Head of caudate nucleus (tissue), 42 donors: ENCODE data around the gene MTHFD1.
"Not testable (repeated sequence)": the region's sequence is repeated elsewhere in the genome, so short reads cannot be mapped to it uniquely, and the experiment has no call there.

Source experiments
- DNase-seq, 42 donors: peaks; one replicate each; pipeline versions ENCODE4 v3.0.0 to v3.0.0-alpha.2; 2020 to 2021; ENCODE audit warnings: mixed read lengths in 7 of 42
- intact Hi-C: fragments of 100-400 bp; cut with DNase I; formaldehyde crosslinking; loops from one replicate; pipeline ENCODE4 v1.15.0; 2022

The MTHFD1 gene

DNA sequence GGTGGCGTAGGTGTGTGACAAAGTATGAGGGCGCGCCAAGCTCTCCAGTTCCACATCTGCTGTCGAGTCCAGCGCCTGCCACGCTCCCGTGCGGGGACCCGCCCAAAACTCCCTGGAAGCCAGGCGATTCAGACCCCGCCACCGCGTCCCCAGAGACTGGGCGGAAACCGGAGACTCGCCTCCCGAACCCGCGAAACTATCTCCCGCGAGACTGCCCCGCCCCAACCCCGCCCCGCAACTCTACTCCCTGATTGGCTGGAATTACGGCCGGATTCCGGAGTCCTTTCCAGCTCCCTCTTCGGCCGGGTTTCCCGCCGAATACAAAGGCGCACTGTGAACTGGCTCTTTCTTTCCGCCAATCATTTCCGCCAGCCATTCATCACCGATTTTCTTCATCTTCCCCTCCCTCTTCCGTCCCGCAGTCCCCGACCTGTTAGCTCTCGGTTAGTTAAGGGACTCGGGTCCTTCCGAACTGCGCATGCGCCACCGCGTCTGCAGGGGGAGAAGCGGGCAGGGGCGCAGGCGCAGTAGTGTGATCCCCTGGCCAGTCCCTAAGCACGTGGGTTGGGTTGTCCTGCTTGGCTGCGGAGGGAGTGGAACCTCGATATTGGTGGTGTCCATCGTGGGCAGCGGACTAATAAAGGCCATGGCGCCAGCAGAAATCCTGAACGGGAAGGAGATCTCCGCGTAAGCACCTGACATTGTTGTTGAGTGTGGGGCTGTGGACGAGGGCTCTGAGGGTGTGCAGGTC lies at the start of gene MTHFD1:
Gene MTHFD1 (plus strand): TSS at position 572 of the 751 bp plus-strand sequence. CDS start 75 bp downstream, at position 647.
- intact Hi-C loops = loop anchor here (2.0 kb wide), 1 partner anchor 49 kb away; no protein-coding TSS in a partner anchor
- DNase-seq = peak; percentile 94 to 99 (median 97)

DNA sequence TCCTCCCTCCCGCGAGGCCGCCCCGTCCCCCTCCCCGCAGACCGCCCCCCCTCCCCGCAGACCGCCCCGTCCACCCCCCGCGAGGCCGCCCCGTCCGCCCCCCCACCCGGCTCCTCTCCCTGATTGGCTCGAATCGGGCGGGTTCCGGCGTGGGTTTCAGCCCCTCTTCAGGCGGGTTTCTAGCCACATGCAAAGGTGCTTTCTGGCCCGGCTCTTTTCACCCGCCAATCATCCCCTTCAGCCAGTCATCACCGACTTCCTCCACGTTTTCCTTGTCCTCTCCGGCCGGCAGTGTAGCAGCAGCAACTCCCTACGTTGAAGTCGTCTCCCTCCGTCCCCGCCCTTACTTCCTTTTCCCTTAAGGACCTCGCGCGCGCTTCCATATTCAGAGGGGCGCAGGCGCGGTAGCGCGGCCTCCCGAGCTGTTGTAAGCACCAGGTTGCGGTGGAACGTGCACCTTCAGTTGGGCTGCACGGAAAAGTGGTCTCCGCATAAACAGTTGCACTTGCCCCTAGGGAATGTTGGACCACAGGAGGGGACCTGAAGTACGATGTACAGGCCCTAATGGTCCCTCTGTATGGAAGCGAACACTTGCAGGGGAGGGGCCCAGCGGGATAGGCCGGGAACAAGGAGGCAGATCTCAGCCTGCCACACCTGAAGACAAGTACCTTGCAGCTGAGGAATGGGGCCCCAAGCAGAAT lies 49.4 kb upstream of the MTHFD1 start:
- intact Hi-C loops = loop anchor here (2.0 kb wide), 1 partner anchor 50 kb away; the partner anchor contains the start of gene MTHFD1
- peak; percentile 82 to 99 (median 95) for DNase-seq

DNA sequence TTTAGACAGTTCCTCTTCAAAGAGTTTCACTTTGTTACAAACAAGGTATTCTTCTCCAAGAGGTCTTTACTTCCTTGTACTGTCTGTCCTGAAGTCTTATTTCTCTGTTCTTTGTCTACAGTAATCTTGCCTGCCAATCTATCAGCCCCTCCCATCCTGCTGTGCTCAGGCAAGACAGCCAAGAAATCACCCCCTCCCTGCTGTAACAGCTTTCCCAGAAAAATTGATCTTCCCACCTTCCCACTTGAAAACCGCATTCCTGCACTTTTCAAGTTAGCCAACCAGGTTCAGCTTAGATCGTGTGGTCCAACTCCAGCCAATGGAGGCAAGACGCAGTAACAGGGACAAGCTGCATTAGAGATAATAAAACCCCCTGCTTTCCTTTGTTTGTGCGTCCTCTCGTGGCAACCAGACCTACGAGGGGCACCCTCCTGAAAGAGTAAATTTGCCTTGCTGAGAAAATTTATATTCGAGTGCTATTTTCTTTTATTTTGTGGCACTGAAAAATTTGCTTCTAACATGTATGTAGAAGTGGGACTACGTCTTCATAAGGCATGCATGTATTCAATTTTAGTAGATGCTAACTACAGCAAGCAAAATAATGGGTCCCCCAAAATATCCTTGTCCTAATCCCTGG lies 47.5 kb upstream of the MTHFD1 start:
- intact Hi-C loops = loop anchor here (10.0 kb wide), 2 partner anchors 134 to 164 kb away; partner anchors contain the start of genes ZBTB1 and ZBTB25
- DNase-seq = no peak

DNA sequence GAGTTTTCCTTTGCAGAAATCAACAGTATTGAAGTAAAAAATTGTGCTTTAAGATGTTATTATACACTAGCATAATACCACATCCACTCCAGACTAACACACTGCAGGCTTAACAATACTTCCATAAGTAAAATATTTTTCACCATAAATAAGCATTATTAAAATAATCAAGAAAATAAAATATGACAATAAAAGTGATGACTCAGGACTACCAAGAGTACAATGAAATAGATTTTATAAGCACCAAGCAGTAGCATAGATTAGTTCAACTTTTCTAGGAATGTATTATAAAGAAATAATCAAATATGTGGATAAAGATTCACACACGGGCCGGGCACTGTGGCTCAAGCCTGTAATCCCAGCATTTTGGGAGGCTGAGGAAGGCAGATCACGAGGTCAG lies 40.4 kb upstream of the MTHFD1 start:
- no peak for DNase-seq
- intact Hi-C loops = loop anchor here (10.0 kb wide), 2 partner anchors 127 to 157 kb away; partner anchors contain the start of genes ZBTB1 and ZBTB25

DNA sequence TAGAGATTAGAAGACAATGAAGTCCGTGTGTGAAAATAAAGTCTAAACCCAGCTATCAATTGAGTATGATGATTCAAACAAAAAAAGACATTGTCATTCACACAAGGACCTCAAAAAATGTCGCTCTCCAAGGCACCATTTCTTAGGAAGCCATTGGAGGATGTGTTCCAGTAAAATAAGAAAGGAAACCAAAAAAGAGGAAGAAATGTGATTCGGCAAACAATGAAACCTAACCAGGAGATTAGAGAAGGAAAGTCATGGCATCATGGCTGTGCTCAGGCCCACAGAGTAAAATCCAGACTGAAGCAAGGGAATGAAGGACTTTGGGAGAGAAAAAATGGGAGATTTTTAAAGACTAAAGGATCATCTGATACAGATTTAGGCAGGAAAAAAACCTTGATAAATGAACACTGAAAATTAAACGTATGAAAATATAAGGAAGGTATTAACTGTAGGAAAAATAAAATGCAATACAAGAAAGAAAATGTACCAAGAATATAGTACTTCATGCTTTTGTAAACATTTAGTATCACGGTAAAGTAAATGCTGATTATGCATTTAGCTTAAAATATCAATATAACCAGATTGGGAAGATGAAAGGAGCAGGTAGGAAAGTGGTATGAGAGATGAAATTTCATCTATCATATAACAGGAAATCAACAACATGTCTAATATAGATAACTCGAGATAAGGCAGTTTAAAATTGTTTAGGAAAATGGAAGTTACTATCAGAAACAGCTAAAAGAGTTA lies 38.2 kb upstream of the MTHFD1 start:
- DNase-seq = no peak
- intact Hi-C loops = loop anchor here (10.0 kb wide), 2 partner anchors 125 to 155 kb away; partner anchors contain the start of genes ZBTB1 and ZBTB25

DNA sequence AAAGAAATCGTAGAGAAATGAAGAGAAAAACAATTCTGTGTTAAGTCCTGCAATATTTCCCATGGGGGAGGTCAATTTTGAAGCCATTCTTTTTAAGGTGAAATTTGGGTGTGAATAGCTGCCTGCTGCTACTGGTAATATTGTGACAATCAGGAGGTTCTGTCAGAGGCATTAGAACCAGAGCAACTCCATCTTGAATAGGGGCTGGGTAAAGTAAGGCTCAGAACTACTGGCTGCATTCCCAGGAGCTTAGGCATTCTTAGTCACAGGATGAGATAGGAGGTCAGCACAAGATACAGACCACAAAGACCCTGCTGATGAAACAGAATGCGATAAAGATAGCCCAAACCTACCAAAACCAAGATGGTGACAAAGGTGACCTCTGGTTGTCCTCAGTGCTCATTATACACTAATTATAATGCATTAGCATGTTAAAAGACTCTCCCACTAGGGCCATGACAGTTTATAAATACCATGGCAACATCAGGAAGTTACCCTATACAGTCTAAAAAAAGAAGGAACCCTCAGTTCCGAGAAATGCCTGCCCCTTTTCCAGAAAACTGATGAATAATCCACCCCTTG lies 24.8 kb upstream of the MTHFD1 start:
- intact Hi-C loops = no loop called here
- DNase-seq = no peak

DNA sequence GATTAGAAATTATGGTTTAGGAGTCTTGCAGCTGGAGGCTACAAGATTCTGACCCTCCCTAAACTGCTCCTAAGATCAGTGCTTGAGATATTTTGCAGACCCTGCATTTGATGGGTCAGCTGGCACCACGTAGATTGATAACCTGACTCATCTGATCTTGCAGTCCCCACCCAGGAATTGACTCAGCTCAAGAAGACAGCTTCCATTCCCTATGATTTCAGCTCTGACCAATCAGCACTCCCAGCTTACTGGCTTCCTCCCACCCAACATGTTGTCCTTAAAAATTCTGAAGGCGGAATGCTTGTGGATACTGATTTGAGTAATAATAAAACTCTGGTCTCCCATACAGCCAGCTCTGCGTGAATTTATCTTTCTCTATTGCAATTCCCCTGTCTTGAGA lies 23.2 kb upstream of the MTHFD1 start:
- no peak for DNase-seq
- intact Hi-C loops = no loop called here

DNA sequence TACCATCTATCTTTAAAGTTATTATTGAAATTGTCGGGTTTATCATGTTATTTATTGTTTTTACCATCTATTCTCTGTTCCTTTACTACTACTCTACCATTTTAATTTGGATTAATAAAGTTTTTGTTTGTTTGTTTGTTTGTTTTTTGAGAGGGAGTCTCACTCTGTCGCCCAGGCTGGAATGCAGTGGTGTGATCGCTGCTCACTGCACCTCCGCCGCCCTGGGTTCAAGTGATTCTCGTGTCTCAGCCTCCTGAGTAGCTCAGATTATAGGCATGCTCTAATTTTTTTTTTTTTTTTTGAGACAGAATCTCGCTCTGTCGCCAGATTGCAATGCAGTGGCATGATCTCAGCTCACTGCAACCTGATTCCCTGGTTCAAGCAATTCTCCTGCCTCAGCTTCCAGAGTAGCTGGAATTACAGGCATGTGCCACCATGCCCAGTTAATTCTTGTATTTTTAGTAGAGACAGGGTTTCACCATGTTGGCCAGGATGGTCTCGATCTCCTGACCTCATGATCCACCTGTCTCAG lies 22.7 kb upstream of the MTHFD1 start:
- intact Hi-C loops, DNase-seq: not testable (repeated sequence)

DNA sequence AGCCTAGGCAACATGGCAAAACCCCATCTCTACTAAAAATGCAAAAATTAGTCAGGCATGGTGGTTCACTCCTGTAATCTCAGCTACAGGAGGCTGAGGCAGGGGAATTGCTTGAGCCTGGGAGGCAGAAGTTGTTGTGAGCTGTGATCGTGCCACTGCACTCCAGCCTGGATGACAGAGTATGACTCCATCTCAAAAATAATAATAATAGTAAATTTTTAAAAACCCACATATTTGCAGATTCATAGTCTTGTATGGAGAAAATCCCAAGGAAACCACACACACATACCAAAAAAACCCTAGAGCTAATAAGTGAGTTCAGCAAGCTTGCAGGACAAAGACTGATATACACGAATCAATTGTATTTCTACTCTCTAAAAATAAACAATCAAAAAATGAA lies 19.0 kb upstream of the MTHFD1 start:
- DNase-seq = no peak
- intact Hi-C loops = no loop called here

DNA sequence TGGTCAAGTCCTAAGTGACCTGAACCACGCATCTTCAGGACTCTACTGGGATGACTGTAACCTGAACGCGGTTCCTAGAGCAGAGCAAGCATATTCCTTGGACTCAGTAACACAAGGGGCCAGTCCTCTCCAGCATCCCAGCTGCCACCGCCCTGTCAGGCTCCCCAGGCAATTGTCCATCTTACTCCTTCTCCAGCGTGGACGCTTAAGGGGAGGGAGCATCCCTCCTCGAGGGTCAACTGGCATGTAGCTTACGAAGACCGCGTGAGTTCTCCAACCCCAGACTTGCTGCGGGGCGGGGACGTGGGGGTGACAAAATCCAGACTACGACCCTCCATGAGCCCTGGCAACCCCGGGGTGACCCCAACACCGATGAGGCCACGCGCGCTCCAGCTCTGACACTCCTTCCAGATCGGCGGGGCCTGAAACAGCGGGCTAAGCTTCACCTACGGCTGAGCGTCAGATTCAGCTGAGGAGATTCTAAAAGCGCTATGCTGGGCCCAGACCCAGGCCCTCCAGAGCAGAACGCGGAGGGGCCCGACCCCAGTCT lies 846 bp upstream of the MTHFD1 start:
- intact Hi-C loops = no loop called here
- DNase-seq = peak in 16 of 42 donors; percentile 4 to 56 (median 16)

DNA sequence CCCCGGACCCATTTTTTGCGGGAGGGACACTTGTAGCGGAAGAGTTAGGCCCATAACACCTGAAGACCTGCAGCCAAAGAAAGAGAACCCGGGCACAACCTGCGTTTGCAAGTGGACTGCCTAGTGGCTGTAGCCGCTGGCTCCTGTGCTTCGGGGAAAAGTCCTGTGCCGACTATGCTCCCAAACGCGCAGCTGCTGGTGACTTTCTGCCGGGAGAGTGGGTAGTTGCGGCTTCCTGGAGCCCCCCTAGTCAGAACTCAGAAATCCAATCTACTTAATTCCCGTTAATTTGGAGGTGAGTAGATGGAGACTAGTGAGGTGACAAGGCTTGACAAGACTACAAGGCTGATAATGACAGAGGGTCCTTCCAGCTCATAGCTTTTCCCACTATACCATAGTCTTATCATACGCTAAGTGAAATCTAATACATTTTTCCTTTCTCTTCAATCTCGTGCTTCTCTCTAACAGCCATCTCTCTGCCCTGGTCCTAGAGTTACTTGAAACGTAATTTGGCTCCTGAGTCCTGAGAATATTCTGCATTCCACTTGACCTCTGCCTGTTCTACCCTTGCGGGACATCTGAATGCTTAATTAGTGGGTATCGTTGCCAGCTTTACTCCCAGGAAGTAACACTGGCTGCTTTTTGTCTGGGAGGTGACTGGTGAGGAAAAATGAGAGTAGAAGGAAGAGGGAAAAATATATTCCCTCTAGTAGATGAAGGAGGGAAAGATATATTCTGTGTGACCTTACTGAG lies 556 bp downstream of the MTHFD1 start:
- intact Hi-C loops = loop anchor here (2.0 kb wide), 1 partner anchor 50 kb away; no protein-coding TSS in a partner anchor
- DNase-seq = peak in 28 of 42 donors; percentile 2 to 70 (median 40)

DNA sequence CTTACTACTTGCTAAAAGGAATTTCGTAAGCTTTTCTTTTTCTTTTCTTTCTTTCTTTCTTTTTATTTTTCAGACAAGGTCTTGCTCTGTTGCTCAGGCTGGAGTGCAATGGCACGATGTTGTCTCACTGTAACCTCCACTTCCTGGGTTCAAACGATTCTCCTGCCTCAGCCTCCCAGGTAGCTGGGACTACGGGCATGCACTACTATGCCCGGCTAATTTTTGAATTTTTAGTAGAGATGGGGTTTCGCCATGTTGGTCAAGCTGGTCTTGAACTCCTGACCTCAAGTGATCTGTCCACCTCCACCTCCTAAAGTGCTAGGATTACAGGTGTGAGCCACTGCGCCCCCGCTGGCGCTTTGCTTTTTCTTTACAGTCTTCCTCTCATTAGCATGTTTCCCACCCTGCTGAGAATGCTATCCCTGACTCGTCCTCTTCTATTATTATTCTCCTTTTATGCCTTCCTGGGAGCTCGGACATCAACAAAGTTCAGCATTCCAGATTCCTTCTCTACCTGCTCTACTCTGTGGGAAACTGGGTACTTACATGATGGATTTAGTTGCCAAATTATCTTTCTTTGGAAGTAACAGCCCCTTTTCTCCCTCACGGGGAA lies 3.1 kb downstream of the MTHFD1 start:
- intact Hi-C loops = loop anchor here (10.0 kb wide), 1 partner anchor 244 kb away; no protein-coding TSS in a partner anchor
- no peak for DNase-seq

DNA sequence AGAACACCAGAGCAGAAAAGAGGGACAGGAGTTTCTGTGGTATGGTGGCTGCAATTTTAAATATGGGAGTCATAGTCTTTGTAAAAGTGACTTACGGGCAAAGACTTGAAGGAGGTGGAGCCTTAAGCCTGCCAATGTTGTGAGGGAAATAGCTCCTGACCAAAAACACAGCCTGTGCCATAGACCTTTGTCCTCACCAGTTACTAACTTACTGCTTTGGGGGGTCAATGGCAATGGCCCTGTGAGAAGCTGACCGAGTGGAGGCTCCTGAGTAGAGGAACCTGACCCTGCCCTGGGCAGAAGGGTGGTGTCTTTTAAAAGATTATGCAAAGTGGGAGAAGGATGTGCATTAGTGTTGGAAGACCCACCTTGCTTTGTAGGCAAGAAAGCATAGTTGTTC lies 3.8 kb downstream of the MTHFD1 start:
- DNase-seq = no peak
- intact Hi-C loops = loop anchor here (10.0 kb wide), 1 partner anchor 243 kb away; no protein-coding TSS in a partner anchor

DNA sequence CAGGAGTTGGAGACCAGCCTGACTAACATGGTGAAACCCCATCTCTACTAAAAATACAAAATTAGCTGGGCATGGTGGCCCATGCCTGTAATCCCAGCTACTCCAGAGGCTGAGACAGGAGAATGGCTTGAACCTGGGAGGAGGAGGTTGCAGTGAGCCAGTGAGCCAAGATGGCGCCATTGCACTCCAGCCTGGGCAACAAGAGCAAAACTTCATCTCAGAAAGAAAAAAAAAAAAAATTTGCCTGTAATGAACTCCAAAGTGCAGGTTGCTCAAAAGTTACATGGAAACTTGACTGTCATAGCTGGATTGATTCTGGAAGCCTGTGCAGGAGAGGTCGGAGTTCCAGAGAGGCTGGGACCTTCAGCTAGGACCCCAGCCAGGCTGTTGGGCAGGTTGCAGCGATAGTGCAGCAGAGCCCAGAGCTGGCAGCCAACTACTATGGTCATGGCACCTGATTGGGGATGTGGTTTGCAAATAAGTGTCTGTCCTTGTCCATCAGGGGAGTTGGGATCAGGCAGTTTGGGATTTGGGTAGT lies 5.1 kb downstream of the MTHFD1 start:
- intact Hi-C loops = loop anchor here (10.0 kb wide), 1 partner anchor 242 kb away; no protein-coding TSS in a partner anchor
- DNase-seq = not testable (repeated sequence)

DNA sequence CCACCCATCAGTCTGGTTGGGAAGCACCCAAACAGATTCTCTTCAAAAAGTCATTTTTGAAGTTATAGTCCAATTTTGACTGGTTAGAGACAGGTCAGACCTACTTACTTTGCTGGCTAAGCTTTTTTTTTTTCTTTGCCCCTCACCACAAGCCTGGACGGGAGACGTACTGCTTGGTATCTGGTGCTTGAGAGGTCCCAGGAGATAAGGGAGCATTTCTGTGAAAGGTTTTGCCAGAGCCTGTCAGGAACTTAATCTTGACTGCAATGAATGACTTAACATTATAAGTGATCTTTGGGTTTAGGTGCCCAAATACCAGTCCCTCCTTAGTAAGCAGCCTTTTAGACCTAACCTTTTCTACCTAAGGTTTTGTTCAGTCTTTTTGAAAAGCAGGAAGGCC lies 6.3 kb downstream of the MTHFD1 start:
- intact Hi-C loops = loop anchor here (10.0 kb wide), 1 partner anchor 240 kb away; no protein-coding TSS in a partner anchor
- DNase-seq = no peak

DNA sequence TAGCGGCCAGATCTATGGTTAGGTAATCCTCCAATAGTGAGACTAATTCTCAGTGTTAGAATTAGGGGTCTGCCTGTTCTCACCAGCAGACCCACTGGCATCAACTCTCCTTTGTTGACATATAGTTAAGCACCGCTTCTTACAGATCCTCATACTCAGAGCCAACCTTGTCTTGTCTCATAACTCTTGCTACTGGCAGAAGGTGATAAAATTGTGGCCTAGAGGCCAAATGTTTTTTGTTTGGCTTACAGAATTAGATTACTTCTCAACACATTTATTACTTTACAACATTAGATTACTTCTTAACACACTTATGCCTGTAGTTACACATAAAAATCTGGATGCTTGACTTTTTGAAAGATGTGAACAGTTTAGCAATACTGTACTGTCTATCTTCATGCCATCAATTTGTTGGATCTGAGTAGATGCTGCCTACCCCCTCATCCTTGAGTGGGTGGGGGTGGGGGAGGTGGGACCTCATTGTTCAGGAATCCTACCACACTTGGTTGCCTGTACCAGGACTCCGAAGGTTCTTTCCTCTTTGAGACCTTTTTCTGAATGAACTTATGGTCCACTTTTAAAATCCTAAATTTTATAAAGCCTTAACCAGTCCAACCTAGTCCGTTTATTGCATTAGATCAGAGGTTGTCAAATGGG lies 7.0 kb downstream of the MTHFD1 start:
- intact Hi-C loops = loop anchor here (10.0 kb wide), 1 partner anchor 240 kb away; no protein-coding TSS in a partner anchor
- DNase-seq = peak in 37 of 42 donors; percentile 12 to 75 (median 50)
